ENCODE measurements around the gene STXBP5. TPM values are rescaled to one million over a fixed set of nuclear protein-coding genes. Genes with fewer than 3 reads are reported as not detected.

The STXBP5 gene
- polyA plus RNA-seq, 2 donors: 8.6 to 15.2 TPM

DNA sequence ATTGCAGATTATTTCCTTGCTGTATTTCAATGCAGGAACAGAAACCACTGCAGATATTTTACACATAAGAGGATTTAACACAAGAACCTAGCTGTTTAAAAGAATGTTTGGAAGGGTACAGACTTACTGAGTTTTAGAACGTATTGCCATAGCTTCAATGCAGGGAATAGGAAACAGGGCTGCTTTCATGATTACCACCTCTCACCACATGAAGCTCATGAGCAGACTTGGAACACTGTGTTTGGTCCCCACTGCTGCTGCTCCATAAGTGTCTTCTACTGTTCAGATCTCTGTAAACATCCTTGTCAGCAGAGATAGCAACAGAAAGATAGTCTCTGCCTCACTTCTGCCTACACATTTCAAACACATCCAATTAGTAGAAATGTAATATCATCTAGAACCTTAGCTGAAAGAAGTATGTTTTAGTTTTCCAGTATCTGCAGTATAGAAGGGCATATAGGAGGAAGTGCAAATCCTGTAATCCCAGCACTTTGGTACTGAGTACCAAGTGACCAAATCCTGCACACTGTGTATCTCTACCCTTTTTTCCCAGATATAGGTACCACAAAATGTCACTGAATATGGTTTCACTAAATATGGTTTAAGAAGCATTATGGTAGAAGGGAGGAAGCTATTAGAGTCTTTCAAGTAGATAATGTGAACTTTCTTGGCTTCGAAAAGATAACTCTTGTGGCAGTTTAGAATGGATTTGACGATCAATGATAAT lies 51.9 kb downstream of the STXBP5 start:
- peaks cover 0 to under 1% of the 10 kb centered on the region in 2 donors for H3K9me3 ChIP-seq (ENCODE audit: control insufficient read depth in 2 of 2, insufficient read depth in 1 of 2, low read depth in 1 of 2, low read length in 1 of 2)
- no peaks in the 10 kb centered on the region for H3K4me1 ChIP-seq (ENCODE audit: control insufficient read depth in 2 of 2, insufficient read depth in 2 of 2, low read length in 1 of 2)
- H3K27me3 ChIP-seq (ENCODE audit: control insufficient read depth in 1 of 2, insufficient read depth in 2 of 2, low read length in 2 of 2): no peaks in the 10 kb centered on the region
- no peak overlapping the region for H3K27ac ChIP-seq (ENCODE audit: low read depth in 2 of 2, low read length in 1 of 2)
- H3K4me3 ChIP-seq (ENCODE audit: low read depth in 1 of 2, low read length in 2 of 2): no peak overlapping the region
- WGBS, 2 donors: 90 to 94% methylated on average over 3 of the region's 3 CpGs
- H3K36me3 ChIP-seq (ENCODE audit: control insufficient read depth in 2 of 2, insufficient read depth in 2 of 2, low read length in 1 of 2): peaks cover 0 to 1% of the 10 kb centered on the region in 2 donors

DNA sequence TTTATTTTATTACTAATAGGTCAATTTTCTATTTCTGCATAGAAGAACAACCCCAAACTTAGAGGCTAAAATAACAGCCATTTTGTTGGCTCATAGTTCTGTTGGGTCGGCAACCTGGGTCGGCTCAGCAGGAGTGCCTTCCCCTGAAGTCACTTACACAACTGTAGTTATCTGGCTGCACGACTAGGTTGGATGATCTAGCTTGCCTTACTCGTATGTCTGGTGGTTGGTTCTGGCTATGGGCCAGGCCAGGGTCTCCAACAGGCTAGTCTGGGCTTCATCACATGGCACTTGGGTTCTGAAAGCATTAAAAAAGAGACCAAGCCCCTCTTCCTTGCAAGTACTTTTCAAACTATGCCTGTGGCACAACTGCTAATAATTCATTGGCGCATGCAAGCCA lies 53.5 kb downstream of the STXBP5 start:
- WGBS, 2 donors: 86 to 92% methylated on average over 5 of the region's 5 CpGs
- no peak overlapping the region for H3K27ac ChIP-seq (ENCODE audit: low read depth in 2 of 2, low read length in 1 of 2)
- H3K27me3 ChIP-seq (ENCODE audit: control insufficient read depth in 1 of 2, insufficient read depth in 2 of 2, low read length in 2 of 2): no peaks in the 10 kb centered on the region

DNA sequence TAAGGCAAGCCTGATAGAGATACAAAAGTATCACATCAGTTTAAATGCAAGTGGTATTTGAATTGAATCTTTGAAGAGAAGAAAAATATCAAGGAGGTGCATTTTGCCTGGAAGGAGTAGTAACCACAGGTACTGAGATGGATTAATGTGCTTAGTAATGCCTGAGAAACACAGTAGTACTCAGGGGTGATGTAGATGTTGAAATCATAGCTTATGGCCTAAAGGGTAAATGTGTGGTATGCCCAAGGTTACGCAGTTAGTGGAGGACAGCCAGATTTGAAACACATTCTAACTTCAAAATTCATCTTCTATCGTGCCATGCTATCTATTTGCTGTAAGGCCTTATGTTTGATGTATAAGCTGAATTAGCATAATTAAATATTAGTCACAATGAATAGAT lies 55.9 kb downstream of the STXBP5 start:
- H3K27me3 ChIP-seq (ENCODE audit: control insufficient read depth in 1 of 2, insufficient read depth in 2 of 2, low read length in 2 of 2): no peaks in the 10 kb centered on the region
- no peaks in the 10 kb centered on the region for H3K4me1 ChIP-seq (ENCODE audit: control insufficient read depth in 2 of 2, insufficient read depth in 2 of 2, low read length in 1 of 2)
- no peak overlapping the region for H3K27ac ChIP-seq (ENCODE audit: low read depth in 2 of 2, low read length in 1 of 2)
- 87 to 88% methylated on average over 2 of the region's 2 CpGs for WGBS, 2 donors
- no peaks in the 10 kb centered on the region for H3K36me3 ChIP-seq (ENCODE audit: control insufficient read depth in 2 of 2, insufficient read depth in 2 of 2, low read length in 1 of 2)
- H3K4me3 ChIP-seq (ENCODE audit: low read depth in 1 of 2, low read length in 2 of 2): no peak overlapping the region
- H3K9me3 ChIP-seq (ENCODE audit: control insufficient read depth in 2 of 2, insufficient read depth in 1 of 2, low read depth in 1 of 2, low read length in 1 of 2): no peaks in the 10 kb centered on the region

More for the DNA sequence above, 53.5 kb downstream of the STXBP5 start:
- Histone ChIP-seq H3K4me3 (ENCODE audit: low read depth in 1 of 2, low read length in 2 of 2) (no peak overlapping the region), H3K9me3 (ENCODE audit: control insufficient read depth in 2 of 2, insufficient read depth in 1 of 2, low read depth in 1 of 2, low read length in 1 of 2) (no peaks in the 10 kb centered on the region), H3K4me1 (ENCODE audit: control insufficient read depth in 2 of 2, insufficient read depth in 2 of 2, low read length in 1 of 2) (no peaks in the 10 kb centered on the region), H3K36me3 (ENCODE audit: control insufficient read depth in 2 of 2, insufficient read depth in 2 of 2, low read length in 1 of 2) (no peaks in the 10 kb centered on the region)

DNA sequence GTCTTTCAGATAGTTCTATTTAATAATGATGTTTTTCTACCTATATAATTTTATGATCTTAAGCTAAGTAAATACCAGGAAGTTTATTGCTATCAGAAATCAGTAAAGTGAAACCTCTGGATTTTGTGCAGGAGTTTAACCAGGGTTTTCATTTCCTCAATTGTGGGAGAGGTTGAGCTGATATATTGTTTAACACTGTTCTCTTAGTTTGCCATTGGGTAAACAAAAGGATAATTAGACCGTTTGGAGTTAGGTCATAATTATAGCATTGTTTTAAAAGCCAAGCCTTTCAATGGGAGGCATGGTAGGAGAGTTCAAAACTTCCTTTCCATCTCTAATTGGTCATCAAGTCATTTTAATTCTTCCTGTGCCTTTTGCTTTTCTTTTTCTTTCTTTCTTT lies 58.7 kb downstream of the STXBP5 start:
- Histone ChIP-seq H3K27ac (ENCODE audit: low read depth in 2 of 2, low read length in 1 of 2) (no peak overlapping the region), H3K4me1 (ENCODE audit: control insufficient read depth in 2 of 2, insufficient read depth in 2 of 2, low read length in 1 of 2) (no peaks in the 10 kb centered on the region), H3K36me3 (ENCODE audit: control insufficient read depth in 2 of 2, insufficient read depth in 2 of 2, low read length in 1 of 2) (no peaks in the 10 kb centered on the region), H3K4me3 (ENCODE audit: low read depth in 1 of 2, low read length in 2 of 2) (no peak overlapping the region), H3K9me3 (ENCODE audit: control insufficient read depth in 2 of 2, insufficient read depth in 1 of 2, low read depth in 1 of 2, low read length in 1 of 2) (no peaks in the 10 kb centered on the region), H3K27me3 (ENCODE audit: control insufficient read depth in 1 of 2, insufficient read depth in 2 of 2, low read length in 2 of 2) (no peaks in the 10 kb centered on the region)
- 23 to 26% methylated on average over 1 of the region's 1 CpG for WGBS, 2 donors

DNA sequence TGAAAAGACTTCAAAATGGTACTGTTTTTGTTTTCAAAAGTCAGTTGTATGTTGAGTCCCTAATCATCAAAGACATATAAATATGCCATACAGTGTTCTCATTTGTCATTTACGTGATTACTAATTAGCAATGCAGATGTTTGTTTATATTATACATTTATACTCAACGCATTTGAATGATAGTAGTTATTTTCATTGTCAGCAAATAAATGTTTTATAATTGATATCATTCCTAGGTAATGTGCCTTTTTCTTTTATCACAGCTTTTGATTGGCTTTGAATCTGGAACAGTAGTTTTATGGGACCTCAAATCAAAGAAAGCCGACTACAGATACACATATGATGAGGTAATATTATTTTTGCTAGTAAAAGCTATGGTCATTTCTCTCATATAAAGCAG lies 62.6 kb downstream of the STXBP5 start:
- H3K4me1 ChIP-seq (ENCODE audit: control insufficient read depth in 2 of 2, insufficient read depth in 2 of 2, low read length in 1 of 2): no peaks in the 10 kb centered on the region
- H3K4me3 ChIP-seq (ENCODE audit: low read depth in 1 of 2, low read length in 2 of 2): no peak overlapping the region
- H3K27me3 ChIP-seq (ENCODE audit: control insufficient read depth in 1 of 2, insufficient read depth in 2 of 2, low read length in 2 of 2): no peaks in the 10 kb centered on the region
- H3K27ac ChIP-seq (ENCODE audit: low read depth in 2 of 2, low read length in 1 of 2): no peak overlapping the region
- H3K36me3 ChIP-seq (ENCODE audit: control insufficient read depth in 2 of 2, insufficient read depth in 2 of 2, low read length in 1 of 2): no peaks in the 10 kb centered on the region
- WGBS, 2 donors: 93 to 97% methylated on average over 3 of the region's 3 CpGs
- H3K9me3 ChIP-seq (ENCODE audit: control insufficient read depth in 2 of 2, insufficient read depth in 1 of 2, low read depth in 1 of 2, low read length in 1 of 2): no peaks in the 10 kb centered on the region

DNA sequence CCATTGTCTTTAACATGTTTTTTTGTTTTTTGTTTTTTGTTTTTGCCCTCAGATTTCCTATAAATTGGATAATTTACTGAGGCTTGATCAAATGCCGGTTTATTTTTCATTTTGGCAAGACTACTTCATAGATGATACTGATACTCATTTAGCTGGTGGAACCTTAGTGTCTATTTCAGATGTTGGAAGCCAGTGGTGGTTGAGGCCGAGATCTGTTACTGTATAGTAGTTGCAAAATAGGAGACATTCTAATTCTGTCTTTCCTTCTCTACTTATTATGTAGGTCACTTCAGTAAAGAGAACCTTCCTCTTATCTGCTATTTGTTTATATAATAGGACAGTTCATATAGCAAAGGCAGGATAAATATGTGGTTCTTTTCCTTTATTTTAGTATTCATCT lies 63.4 kb downstream of the STXBP5 start:
- 98 to 99% methylated on average over 2 of the region's 2 CpGs for WGBS, 2 donors
- H3K4me1 ChIP-seq (ENCODE audit: control insufficient read depth in 2 of 2, insufficient read depth in 2 of 2, low read length in 1 of 2): no peaks in the 10 kb centered on the region
- H3K36me3 ChIP-seq (ENCODE audit: control insufficient read depth in 2 of 2, insufficient read depth in 2 of 2, low read length in 1 of 2): no peaks in the 10 kb centered on the region
- H3K4me3 ChIP-seq (ENCODE audit: low read depth in 1 of 2, low read length in 2 of 2): no peak overlapping the region
- H3K9me3 ChIP-seq (ENCODE audit: control insufficient read depth in 2 of 2, insufficient read depth in 1 of 2, low read depth in 1 of 2, low read length in 1 of 2): no peaks in the 10 kb centered on the region
- no peak overlapping the region for H3K27ac ChIP-seq (ENCODE audit: low read depth in 2 of 2, low read length in 1 of 2)
- no peaks in the 10 kb centered on the region for H3K27me3 ChIP-seq (ENCODE audit: control insufficient read depth in 1 of 2, insufficient read depth in 2 of 2, low read length in 2 of 2)

DNA sequence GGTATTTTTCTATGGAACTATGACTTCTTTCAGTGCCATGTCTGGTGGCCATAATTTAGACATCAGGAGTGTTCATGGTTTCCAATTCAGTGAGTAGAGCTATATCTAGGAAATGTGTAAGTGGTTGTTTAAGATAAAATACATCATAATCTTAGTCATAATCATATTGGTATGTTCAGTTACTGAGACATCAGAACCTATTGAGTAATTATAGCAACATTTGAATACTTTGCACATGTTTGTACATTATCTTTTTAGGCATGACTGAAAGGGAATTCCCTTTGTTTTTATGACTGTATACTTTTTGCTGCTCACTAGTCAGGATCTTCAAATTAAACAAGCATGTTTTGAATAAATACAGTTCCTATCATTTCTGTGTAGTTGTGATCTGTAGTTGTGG lies 64.0 kb downstream of the STXBP5 start:
- no peaks in the 10 kb centered on the region for H3K9me3 ChIP-seq (ENCODE audit: control insufficient read depth in 2 of 2, insufficient read depth in 1 of 2, low read depth in 1 of 2, low read length in 1 of 2)
- H3K27ac ChIP-seq (ENCODE audit: low read depth in 2 of 2, low read length in 1 of 2): no peak overlapping the region
- no peak overlapping the region for H3K4me3 ChIP-seq (ENCODE audit: low read depth in 1 of 2, low read length in 2 of 2)
- no peaks in the 10 kb centered on the region for H3K4me1 ChIP-seq (ENCODE audit: control insufficient read depth in 2 of 2, insufficient read depth in 2 of 2, low read length in 1 of 2)
- H3K27me3 ChIP-seq (ENCODE audit: control insufficient read depth in 1 of 2, insufficient read depth in 2 of 2, low read length in 2 of 2): no peaks in the 10 kb centered on the region
- no peaks in the 10 kb centered on the region for H3K36me3 ChIP-seq (ENCODE audit: control insufficient read depth in 2 of 2, insufficient read depth in 2 of 2, low read length in 1 of 2)

DNA sequence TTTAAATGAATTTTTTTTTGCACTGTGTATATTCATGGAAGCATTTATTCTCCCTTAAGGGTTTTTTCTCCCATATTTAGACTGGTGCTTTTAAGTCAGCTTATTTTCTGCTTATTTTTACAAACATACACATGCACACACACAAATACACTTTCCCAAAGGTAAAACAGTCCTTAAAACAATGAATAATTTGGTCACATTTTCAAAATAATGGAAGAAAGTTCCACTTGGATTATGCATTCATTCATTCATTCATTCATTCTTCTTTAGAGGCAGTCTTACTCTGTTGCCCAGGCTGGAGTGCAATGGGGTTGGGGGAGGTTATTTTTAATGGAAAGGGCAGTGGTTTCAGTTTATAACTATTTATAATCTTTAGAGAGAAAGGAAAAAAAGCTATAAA lies 69.8 kb downstream of the STXBP5 start:
- Histone ChIP-seq H3K27ac (ENCODE audit: low read depth in 2 of 2, low read length in 1 of 2) (no peak overlapping the region), H3K9me3 (ENCODE audit: control insufficient read depth in 2 of 2, insufficient read depth in 1 of 2, low read depth in 1 of 2, low read length in 1 of 2) (no peaks in the 10 kb centered on the region), H3K4me3 (ENCODE audit: low read depth in 1 of 2, low read length in 2 of 2) (no peak overlapping the region), H3K4me1 (ENCODE audit: control insufficient read depth in 2 of 2, insufficient read depth in 2 of 2, low read length in 1 of 2) (no peaks in the 10 kb centered on the region), H3K36me3 (ENCODE audit: control insufficient read depth in 2 of 2, insufficient read depth in 2 of 2, low read length in 1 of 2) (peaks cover 0 to 5% of the 10 kb centered on the region in 2 donors), H3K27me3 (ENCODE audit: control insufficient read depth in 1 of 2, insufficient read depth in 2 of 2, low read length in 2 of 2) (no peaks in the 10 kb centered on the region)

DNA sequence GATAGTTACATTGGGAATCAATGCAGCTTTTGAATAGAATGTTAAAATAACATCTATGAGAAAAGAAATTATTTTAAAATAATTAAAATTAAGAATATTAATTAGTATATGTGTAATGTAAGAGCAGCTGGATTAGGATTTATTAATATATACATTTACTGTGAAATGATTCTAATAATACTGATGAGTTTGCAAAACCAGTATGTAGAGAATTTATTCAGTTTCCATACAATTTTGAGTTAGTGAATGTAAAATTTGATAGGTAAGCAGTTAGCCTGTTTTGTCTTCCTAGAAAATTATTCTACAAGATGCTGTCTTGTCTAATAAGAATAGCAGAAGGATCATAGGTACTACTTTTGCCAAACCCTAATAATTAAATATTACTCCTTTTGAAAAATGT lies 70.6 kb downstream of the STXBP5 start:
- Histone ChIP-seq H3K9me3 (ENCODE audit: control insufficient read depth in 2 of 2, insufficient read depth in 1 of 2, low read depth in 1 of 2, low read length in 1 of 2) (no peaks in the 10 kb centered on the region), H3K4me1 (ENCODE audit: control insufficient read depth in 2 of 2, insufficient read depth in 2 of 2, low read length in 1 of 2) (no peaks in the 10 kb centered on the region), H3K4me3 (ENCODE audit: low read depth in 1 of 2, low read length in 2 of 2) (no peak overlapping the region), H3K27ac (ENCODE audit: low read depth in 2 of 2, low read length in 1 of 2) (no peak overlapping the region), H3K27me3 (ENCODE audit: control insufficient read depth in 1 of 2, insufficient read depth in 2 of 2, low read length in 2 of 2) (no peaks in the 10 kb centered on the region), H3K36me3 (ENCODE audit: control insufficient read depth in 2 of 2, insufficient read depth in 2 of 2, low read length in 1 of 2) (peaks cover 0 to 5% of the 10 kb centered on the region in 2 donors)

DNA sequence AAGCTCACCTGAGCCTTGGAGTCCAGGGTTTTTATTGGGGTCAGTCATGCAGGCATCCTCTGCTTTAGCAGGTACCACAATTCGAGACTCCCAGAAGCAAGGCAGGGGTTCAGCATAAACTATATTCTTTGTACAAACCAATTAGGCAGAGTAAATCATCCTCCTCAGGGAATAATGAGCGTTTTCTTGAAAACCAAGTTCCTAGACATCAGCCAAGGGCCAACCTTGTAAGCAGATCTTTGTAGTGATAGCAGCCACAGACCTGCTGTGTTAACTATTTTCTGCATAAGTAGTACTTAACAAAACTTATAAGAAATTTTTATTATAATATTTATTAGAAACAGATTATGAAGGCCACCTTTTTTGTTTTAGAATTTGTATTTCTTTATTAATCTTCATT lies 74.7 kb downstream of the STXBP5 start:
- WGBS, 2 donors: 93% methylated on average over 2 of the region's 2 CpGs
- no peak overlapping the region for H3K4me3 ChIP-seq (ENCODE audit: low read depth in 1 of 2, low read length in 2 of 2)
- no peak overlapping the region for H3K27ac ChIP-seq (ENCODE audit: low read depth in 2 of 2, low read length in 1 of 2)
- no peaks in the 10 kb centered on the region for H3K27me3 ChIP-seq (ENCODE audit: control insufficient read depth in 1 of 2, insufficient read depth in 2 of 2, low read length in 2 of 2)
- H3K4me1 ChIP-seq (ENCODE audit: control insufficient read depth in 2 of 2, insufficient read depth in 2 of 2, low read length in 1 of 2): no peaks in the 10 kb centered on the region
- peaks cover 0 to 5% of the 10 kb centered on the region in 2 donors for H3K36me3 ChIP-seq (ENCODE audit: control insufficient read depth in 2 of 2, insufficient read depth in 2 of 2, low read length in 1 of 2)
- H3K9me3 ChIP-seq (ENCODE audit: control insufficient read depth in 2 of 2, insufficient read depth in 1 of 2, low read depth in 1 of 2, low read length in 1 of 2): no peaks in the 10 kb centered on the region
